Rectal smooth muscle tissue (tissue), 1 donor: ENCODE measurements around the gene ABHD12.

ENCODE experiments used
- H3K27ac ChIP-seq: one replicate; pipeline ENCODE4 v1.7.0; 2013; ENCODE audit warnings: low read depth, low read length, inconsistent platforms
- H3K27me3 ChIP-seq: one replicate; pipeline ENCODE4 v1.7.0; 2013; ENCODE audit warnings: low read length; ENCODE audit not compliant: control insufficient read depth, insufficient read depth
- H3K36me3 ChIP-seq: one replicate; pipeline ENCODE4 v1.7.0; 2013; ENCODE audit warnings: low read length; ENCODE audit not compliant: control insufficient read depth, insufficient read depth
- H3K4me1 ChIP-seq: one replicate; pipeline ENCODE4 v1.7.0; 2013; ENCODE audit warnings: low read length; ENCODE audit not compliant: control insufficient read depth, insufficient read depth
- H3K4me3 ChIP-seq: one replicate; pipeline ENCODE4 v1.7.0; 2013; ENCODE audit warnings: low read length
- H3K9ac ChIP-seq: one replicate; pipeline ENCODE4 v1.7.0; 2013; ENCODE audit warnings: low read length

Gene ABHD12

GRCh38 chr20:25253606-25254275 lies 136.9 kb downstream of the ABHD12 start:
- Histone ChIP-seq H3K36me3 (no peaks in the 10 kb centered on the region), H3K27me3 (no peaks in the 10 kb centered on the region), H3K4me1 (peaks cover 36% of the 10 kb centered on the region), H3K9ac (no peak overlapping the region), H3K4me3 (no peak overlapping the region), H3K27ac (no peak overlapping the region)

DNA sequence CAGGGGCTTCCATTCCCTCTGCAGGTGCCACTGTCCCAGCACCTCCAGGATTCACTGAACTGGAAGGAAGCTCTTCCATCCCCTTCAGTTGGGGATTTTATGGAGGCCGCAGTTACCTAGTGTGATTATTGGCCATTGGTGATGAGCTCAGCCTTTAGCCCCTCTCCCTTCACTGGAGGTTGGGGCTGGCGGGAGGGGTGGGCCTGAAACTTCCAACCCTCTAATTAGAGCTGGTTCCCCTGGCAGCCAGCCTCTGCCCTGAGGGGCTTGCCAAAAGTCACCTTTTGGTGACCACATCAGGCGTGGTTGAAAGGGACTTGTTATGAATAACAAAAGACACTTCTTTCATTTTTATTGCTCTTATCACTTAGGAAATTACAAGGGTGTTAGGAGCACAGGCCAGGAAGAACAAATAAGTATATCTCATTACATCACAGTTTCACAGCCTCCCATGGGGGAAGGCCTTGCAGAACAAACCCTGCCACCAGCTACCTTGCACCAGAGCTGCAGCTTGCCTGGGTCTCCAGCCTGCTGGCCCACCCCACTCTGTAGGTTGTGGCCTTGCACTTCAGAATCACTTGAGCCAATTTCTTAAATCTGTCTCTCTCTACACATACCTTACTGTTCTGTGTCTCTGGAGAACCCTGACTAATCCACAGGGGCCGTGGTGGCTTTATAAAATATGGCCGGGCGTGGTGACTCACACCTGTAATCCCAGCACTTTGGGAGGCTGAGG lies 137.8 kb downstream of the ABHD12 start:
- Histone ChIP-seq H3K36me3 (no peaks in the 10 kb centered on the region), H3K4me3 (no peak overlapping the region), H3K27me3 (no peaks in the 10 kb centered on the region), H3K27ac (no peak overlapping the region), H3K9ac (no peak overlapping the region), H3K4me1 (peaks cover 32% of the 10 kb centered on the region)

DNA sequence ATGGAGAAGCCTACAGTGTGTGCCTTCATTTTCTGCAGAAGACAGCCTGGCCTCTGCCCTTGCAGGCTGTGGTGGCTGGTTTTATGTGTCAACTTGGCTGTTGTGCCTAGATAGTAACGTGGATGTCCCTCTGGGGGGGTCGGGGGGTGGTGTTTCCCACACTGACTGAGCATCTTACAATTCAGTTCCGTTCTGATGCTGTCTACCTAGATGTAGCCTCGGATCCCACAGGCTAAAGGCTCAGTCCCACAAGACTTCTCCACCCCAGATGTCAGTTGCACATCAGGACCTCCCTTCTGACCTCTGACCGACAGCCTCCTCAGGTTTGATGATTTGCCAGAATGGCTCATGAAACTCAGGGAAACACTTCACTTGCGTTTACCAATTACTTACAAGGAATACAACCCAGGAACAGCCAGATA lies 138.4 kb downstream of the ABHD12 start:
- no peak overlapping the region for H3K4me3 ChIP-seq
- H3K36me3 ChIP-seq, result no peaks in the 10 kb centered on the region
- no peaks in the 10 kb centered on the region for H3K27me3 ChIP-seq
- H3K4me1 ChIP-seq, result peaks cover 30% of the 10 kb centered on the region
- no peak overlapping the region for H3K9ac ChIP-seq
- no peak overlapping the region for H3K27ac ChIP-seq

DNA sequence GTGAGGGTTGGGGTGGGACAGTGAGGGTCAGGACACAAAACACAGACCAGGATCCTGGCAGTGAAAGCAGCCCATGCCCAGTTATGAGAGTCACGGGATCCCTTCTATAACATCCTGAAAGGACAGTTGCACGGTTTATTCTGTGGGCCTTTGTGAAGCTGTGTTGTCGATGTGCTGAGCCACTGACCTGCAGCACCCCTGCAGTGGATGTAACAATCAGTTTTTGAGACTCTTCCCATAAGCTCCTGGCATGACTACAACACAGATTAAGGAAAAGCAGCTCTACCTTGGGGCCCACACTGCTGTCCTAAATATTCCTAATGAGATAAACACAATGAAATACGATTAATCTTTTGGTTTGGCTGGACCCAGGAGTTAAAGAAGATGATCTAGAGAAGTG lies 139.1 kb downstream of the ABHD12 start:
- peak overlapping the region; percentile 41 for H3K27ac ChIP-seq
- H3K36me3 ChIP-seq, result no peaks in the 10 kb centered on the region
- H3K4me1 ChIP-seq, result peaks cover 24% of the 10 kb centered on the region
- H3K9ac ChIP-seq, result no peak overlapping the region
- no peak overlapping the region for H3K4me3 ChIP-seq
- H3K27me3 ChIP-seq, result no peaks in the 10 kb centered on the region

DNA sequence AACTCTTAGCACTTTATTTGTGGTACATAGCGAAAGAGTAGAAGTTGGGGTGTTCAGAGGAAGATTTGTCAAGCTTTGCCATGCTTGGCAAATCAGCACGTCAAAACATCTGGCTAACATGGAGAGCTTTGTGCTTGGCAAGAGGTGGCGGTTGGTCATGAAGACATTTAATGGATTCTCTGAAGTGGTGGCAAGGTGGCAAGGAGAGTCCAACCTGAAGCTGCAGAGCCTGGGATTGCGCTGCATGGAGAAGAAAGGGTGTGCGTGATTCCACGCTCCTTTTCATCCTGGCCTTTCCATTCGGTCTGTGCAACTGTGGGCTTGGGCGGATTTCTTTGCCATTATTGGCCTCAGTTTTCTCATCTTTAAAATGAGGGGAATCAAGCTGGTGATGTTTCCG lies 139.6 kb downstream of the ABHD12 start:
- Histone ChIP-seq H3K27me3 (no peaks in the 10 kb centered on the region), H3K36me3 (no peaks in the 10 kb centered on the region), H3K9ac (no peak overlapping the region), H3K27ac (peak overlapping the region; percentile 41), H3K4me3 (no peak overlapping the region), H3K4me1 (peaks cover 18% of the 10 kb centered on the region)

DNA sequence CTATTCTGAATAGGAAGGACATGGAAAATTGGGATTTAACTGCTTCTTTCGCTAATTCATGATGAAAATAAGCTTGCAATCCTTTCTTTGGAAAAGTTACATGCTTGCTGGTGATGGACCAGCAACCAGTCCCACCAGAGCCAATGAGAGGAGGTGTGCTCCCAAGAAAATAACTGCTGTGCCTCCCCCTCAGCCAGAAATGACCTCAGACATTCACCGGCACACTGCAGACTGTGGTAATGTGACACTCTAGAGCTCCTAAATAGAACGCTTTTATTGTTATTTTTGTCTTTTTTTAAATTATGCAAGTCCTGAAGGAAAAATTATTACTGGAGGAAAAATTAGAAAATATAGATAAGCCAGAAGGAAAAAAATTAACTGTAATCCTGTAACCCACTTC lies 140.1 kb downstream of the ABHD12 start:
- peak overlapping the region; percentile 85 for H3K27ac ChIP-seq
- H3K4me1 ChIP-seq, result peaks cover 16% of the 10 kb centered on the region
- peak overlapping the region; percentile 71 for H3K4me3 ChIP-seq
- H3K27me3 ChIP-seq, result no peaks in the 10 kb centered on the region
- H3K36me3 ChIP-seq, result no peaks in the 10 kb centered on the region
- no peak overlapping the region for H3K9ac ChIP-seq
